Suprapubic skin (tissue), 4 donors: ENCODE results near the gene UGT1A8. TPM values are rescaled to one million over a fixed set of nuclear protein-coding genes. Genes with fewer than 3 reads are reported as not detected.

Source experiments
- DNase-seq, 2 donors: peaks; one replicate each; pipeline ENCODE4 v3.0.0-alpha.2; 2019; ENCODE audit warnings: low spot score in 2 of 2
- H3K27ac ChIP-seq: fragments of 200-600 bp; sonication (generic); one replicate; pipeline ENCODE4 v1.5.1; 2019
- H3K27me3 ChIP-seq: fragments of 200-600 bp; sonication (generic); one replicate; pipeline ENCODE4 v1.5.1; 2019
- H3K36me3 ChIP-seq: fragments of 200-600 bp; sonication (generic); one replicate; pipeline ENCODE4 v1.5.1; 2019
- H3K4me1 ChIP-seq: fragments of 200-600 bp; sonication (generic); one replicate; pipeline ENCODE4 v1.5.1; 2019
- H3K4me3 ChIP-seq: fragments of 200-600 bp; sonication (generic); one replicate; pipeline ENCODE4 v1.5.1; 2019; ENCODE audit warnings: mild to moderate bottlenecking
- H3K9me3 ChIP-seq: fragments of 200-600 bp; sonication (generic); one replicate; pipeline ENCODE4 v1.5.1; 2019
- CTCF ChIP-seq, 2 donors: fragments of 200-600 bp in 1 of 2; fragments of 450-650 bp in 1 of 2; sonication (generic) in 1 of 2; IDR thresholded peaks; one replicate each; pipeline ENCODE4 v1.5.1; 2016 to 2019; ENCODE audit warnings: antibody characterized with exemption in 2 of 2, mild to moderate bottlenecking in 1 of 2, moderate library complexity in 1 of 2
- EP300 ChIP-seq: sonication (generic); formaldehyde crosslinking; IDR thresholded peaks from one replicate; pipeline ENCODE4 v1.6.1; 2017; ENCODE audit warnings: antibody characterized with exemption
- POLR2A ChIP-seq, 2 donors: fragments of 450-650 bp; IDR thresholded peaks; one replicate each; pipeline ENCODE4 v1.6.1; 2017; ENCODE audit warnings: antibody characterized with exemption in 2 of 2, mild to moderate bottlenecking in 2 of 2, moderate library complexity in 2 of 2
- POLR2AphosphoS5 ChIP-seq, 3 donors: sonication (generic); formaldehyde crosslinking; IDR thresholded peaks; one replicate each; pipeline ENCODE4 v1.6.1; 2017; ENCODE audit warnings: antibody characterized with exemption in 3 of 3
- whole genome bisulfite sequencing: methylation state at CpG from one replicate; pipeline ENCODE4 v1.1.5; 2018; 5-methylcytosine and 5-hydroxymethylcytosine counted together
- total RNA-seq, 4 donors: library from RNA; depleted of rRNA; stranded (reverse); fragments of >200 nt; gene quantifications; one replicate each; pipeline ENCODE4 v1.1.0, GENCODE V29; 2016

The UGT1A8 gene
- total RNA-seq, 4 donors from 2014 or later = 0.47 TPM; not detected in 3

DNA sequence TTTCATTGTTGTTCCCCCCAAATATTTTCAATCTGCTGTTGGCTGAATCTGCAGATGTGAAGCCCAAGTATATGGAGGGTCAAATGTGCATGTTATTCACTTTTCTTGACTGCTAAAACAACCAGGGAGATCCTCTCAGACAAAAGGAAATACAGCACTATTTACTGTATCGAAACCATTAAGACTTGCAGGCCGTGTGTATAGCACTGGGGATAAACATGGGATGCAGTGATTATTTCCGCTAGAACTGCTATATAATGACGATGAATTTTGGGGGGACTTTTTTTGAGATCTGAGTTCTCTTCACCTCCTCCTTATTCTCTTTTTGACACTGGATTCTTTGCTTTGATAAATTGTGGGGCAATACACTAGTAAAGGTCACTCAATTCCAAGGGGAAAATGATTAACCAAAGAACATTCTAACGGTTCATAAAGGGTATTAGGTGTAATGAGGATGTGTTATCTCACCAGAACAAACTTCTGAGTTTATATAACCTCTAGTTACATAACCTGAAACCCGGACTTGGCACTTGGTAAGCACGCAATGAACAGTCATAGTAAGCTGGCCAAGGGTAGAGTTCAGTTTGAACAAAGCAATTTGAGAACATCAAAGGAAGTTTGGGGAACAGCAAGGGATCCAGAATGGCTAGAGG lies 139.1 kb downstream of the UGT1A8 start:
- WGBS = 78% methylated on average over 7 of the region's 7 CpGs
- H3K27ac ChIP-seq = no peak overlapping the region
- no peaks in the 10 kb centered on the region for H3K27me3 ChIP-seq
- H3K4me1 ChIP-seq = no peaks in the 10 kb centered on the region
- H3K4me3 ChIP-seq = no peak overlapping the region
- no peak for DNase-seq
- TF ChIP-seq EP300 = no peak
- no peak for TF ChIP-seq CTCF (IDR thresholded peaks at IDR 0.05)
- TF ChIP-seq POLR2AphosphoS5 (IDR thresholded peaks at IDR 0.05) = no peak
- no peak for TF ChIP-seq POLR2A (IDR thresholded peaks at IDR 0.05)
- no peaks in the 10 kb centered on the region for H3K36me3 ChIP-seq
- H3K9me3 ChIP-seq = no peaks in the 10 kb centered on the region

GRCh38 chr2:233758141-233758540 lies 140.7 kb downstream of the UGT1A8 start:
- DNase-seq = no peak
- Histone ChIP-seq H3K9me3 (no peaks in the 10 kb centered on the region), H3K27me3 (no peaks in the 10 kb centered on the region), H3K4me1 (no peaks in the 10 kb centered on the region), H3K27ac (no peak overlapping the region), H3K4me3 (no peak overlapping the region), H3K36me3 (no peaks in the 10 kb centered on the region)
- TF ChIP-seq POLR2A (IDR thresholded peaks at IDR 0.05) (no peak), POLR2AphosphoS5 (IDR thresholded peaks at IDR 0.05) (no peak), EP300 (no peak), CTCF (IDR thresholded peaks at IDR 0.05) (no peak)

GRCh38 chr2:233758849-233759248 lies 141.4 kb downstream of the UGT1A8 start:
- Histone ChIP-seq H3K4me3 (no peak overlapping the region), H3K36me3 (no peaks in the 10 kb centered on the region), H3K9me3 (no peaks in the 10 kb centered on the region), H3K27me3 (no peaks in the 10 kb centered on the region), H3K27ac (no peak overlapping the region), H3K4me1 (no peaks in the 10 kb centered on the region)
- no peak for DNase-seq
- WGBS = 95% methylated on average over 2 of the region's 2 CpGs
- no peak for TF ChIP-seq POLR2AphosphoS5 (IDR thresholded peaks at IDR 0.05)
- TF ChIP-seq EP300 = no peak
- TF ChIP-seq CTCF (IDR thresholded peaks at IDR 0.05) = no peak
- no peak for TF ChIP-seq POLR2A (IDR thresholded peaks at IDR 0.05)

- no peak for DNase-seq
- H3K27ac ChIP-seq = no peak within 1 kb of the TSS
Measured at GRCh38 chr2:233760043-233760442, 142.6 kb downstream of the UGT1A8 start, which contains the start of gene UGT1A1. UGT1A1 (plus strand) TSS chr2:233760270; CDS start chr2:233760288, 18 bp downstream.

GRCh38 chr2:233761040-233761769 lies 143.8 kb downstream of the UGT1A8 start:
- Histone ChIP-seq H3K27me3 (no peaks in the 10 kb centered on the region), H3K27ac (no peak overlapping the region)

More at GRCh38 chr2:233760043-233760442, 142.6 kb downstream of the UGT1A8 start, which contains the start of gene UGT1A1:
- Histone ChIP-seq H3K4me3 (no peak within 1 kb of the TSS), H3K27me3 (no peaks in the 10 kb centered on the region), H3K9me3 (no peaks in the 10 kb centered on the region), H3K36me3 (no peaks in the 10 kb centered on the region), H3K4me1 (no peaks in the 10 kb centered on the region)
- TF ChIP-seq EP300 (no peak), POLR2A (IDR thresholded peaks at IDR 0.05) (no peak)
- 90% methylated on average over 6 of the region's 6 CpGs for WGBS

More at GRCh38 chr2:233761040-233761769, 143.8 kb downstream of the UGT1A8 start:
- TF ChIP-seq POLR2AphosphoS5 (IDR thresholded peaks at IDR 0.05) (no peak), POLR2A (IDR thresholded peaks at IDR 0.05) (no peak), CTCF (IDR thresholded peaks at IDR 0.05) (no peak), EP300 (no peak)
- no peaks in the 10 kb centered on the region for H3K9me3 ChIP-seq
- no peak overlapping the region for H3K4me3 ChIP-seq
- H3K36me3 ChIP-seq = no peaks in the 10 kb centered on the region
- 74% methylated on average over 4 of the region's 4 CpGs for WGBS
- H3K4me1 ChIP-seq = no peaks in the 10 kb centered on the region
- DNase-seq = no peak
